ENCODE data around the gene OR52E6. TPM values are rescaled to one million over a fixed set of nuclear protein-coding genes. Genes with fewer than 3 reads are reported as not detected.

Gene OR52E6
- total RNA-seq, 1 experiment from 2014 or later = not detected

GRCh38 chr11:5803982-5804381 is 37.7 kb downstream of the OR52E6 start:
- H4K20me1 ChIP-seq (ENCODE audit: insufficient read depth) = no peaks in the 10 kb centered on the region
- no peaks in the 10 kb centered on the region for H3K9me2 ChIP-seq (ENCODE audit: insufficient read depth)
- TF ChIP-seq CEBPB (IDR thresholded peaks at IDR 0.05; ENCODE audit: low read depth) = no peak
- no peak for TF ChIP-seq EZH2 (IDR thresholded peaks at IDR 0.05)
- no peak for TF ChIP-seq TCF7L2 (IDR thresholded peaks at IDR 0.05; ENCODE audit: borderline replicate concordance, extremely low read depth, insufficient read depth, insufficient read length)
- no peak for TF ChIP-seq EGR1 (IDR thresholded peaks at IDR 0.05; ENCODE audit: low read depth)
- no peak for TF ChIP-seq ZNF274 (IDR thresholded peaks at IDR 0.05; ENCODE audit: low read depth, low read length)
- TF ChIP-seq, protein P1, sequence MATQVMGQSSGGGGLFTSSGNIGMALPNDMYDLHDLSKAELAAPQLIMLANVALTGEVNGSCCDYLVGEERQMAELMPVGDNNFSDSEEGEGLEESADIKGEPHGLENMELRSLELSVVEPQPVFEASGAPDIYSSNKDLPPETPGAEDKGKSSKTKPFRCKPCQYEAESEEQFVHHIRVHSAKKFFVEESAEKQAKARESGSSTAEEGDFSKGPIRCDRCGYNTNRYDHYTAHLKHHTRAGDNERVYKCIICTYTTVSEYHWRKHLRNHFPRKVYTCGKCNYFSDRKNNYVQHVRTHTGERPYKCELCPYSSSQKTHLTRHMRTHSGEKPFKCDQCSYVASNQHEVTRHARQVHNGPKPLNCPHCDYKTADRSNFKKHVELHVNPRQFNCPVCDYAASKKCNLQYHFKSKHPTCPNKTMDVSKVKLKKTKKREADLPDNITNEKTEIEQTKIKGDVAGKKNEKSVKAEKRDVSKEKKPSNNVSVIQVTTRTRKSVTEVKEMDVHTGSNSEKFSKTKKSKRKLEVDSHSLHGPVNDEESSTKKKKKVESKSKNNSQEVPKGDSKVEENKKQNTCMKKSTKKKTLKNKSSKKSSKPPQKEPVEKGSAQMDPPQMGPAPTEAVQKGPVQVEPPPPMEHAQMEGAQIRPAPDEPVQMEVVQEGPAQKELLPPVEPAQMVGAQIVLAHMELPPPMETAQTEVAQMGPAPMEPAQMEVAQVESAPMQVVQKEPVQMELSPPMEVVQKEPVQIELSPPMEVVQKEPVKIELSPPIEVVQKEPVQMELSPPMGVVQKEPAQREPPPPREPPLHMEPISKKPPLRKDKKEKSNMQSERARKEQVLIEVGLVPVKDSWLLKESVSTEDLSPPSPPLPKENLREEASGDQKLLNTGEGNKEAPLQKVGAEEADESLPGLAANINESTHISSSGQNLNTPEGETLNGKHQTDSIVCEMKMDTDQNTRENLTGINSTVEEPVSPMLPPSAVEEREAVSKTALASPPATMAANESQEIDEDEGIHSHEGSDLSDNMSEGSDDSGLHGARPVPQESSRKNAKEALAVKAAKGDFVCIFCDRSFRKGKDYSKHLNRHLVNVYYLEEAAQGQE (IDR thresholded peaks at IDR 0.05; ENCODE audit: low read depth) = no peak
- no peak for TF ChIP-seq FOSL1 (IDR thresholded peaks at IDR 0.05; ENCODE audit: low read depth)
- no peak for TF ChIP-seq ZFX (IDR thresholded peaks at IDR 0.05)
- no peak for TF ChIP-seq ELF1 (IDR thresholded peaks at IDR 0.05; ENCODE audit: borderline replicate concordance, low read depth)
- TF ChIP-seq, protein P2, sequence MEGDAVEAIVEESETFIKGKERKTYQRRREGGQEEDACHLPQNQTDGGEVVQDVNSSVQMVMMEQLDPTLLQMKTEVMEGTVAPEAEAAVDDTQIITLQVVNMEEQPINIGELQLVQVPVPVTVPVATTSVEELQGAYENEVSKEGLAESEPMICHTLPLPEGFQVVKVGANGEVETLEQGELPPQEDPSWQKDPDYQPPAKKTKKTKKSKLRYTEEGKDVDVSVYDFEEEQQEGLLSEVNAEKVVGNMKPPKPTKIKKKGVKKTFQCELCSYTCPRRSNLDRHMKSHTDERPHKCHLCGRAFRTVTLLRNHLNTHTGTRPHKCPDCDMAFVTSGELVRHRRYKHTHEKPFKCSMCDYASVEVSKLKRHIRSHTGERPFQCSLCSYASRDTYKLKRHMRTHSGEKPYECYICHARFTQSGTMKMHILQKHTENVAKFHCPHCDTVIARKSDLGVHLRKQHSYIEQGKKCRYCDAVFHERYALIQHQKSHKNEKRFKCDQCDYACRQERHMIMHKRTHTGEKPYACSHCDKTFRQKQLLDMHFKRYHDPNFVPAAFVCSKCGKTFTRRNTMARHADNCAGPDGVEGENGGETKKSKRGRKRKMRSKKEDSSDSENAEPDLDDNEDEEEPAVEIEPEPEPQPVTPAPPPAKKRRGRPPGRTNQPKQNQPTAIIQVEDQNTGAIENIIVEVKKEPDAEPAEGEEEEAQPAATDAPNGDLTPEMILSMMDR (IDR thresholded peaks at IDR 0.05 in 2 of 3, conservative IDR thresholded peaks at IDR 0.05 in 1 of 3; ENCODE audit: borderline replicate concordance in 1 of 3, insufficient read depth in 1 of 3, low read depth in 2 of 3, low read length in 2 of 3) = no peak
- no peak for TF ChIP-seq MAX (IDR thresholded peaks at IDR 0.05)
- TF ChIP-seq ZBTB33 (IDR thresholded peaks at IDR 0.05; ENCODE audit: extremely low read depth, insufficient replicate concordance, low read length) = no peak
- TF ChIP-seq JUND (IDR thresholded peaks at IDR 0.05) = no peak
- no peak for TF ChIP-seq YY1 (IDR thresholded peaks at IDR 0.05; ENCODE audit: extremely low read depth, insufficient replicate concordance, low read depth, low read length)
- no peak overlapping the region for H3K4me3 ChIP-seq (replicated peaks in 1 of 2; ENCODE audit: low read depth in 1 of 2, low read length in 2 of 2)
- intact Hi-C loops (cut with micrococcal nuclease) = no loop called here
- H3K9me3 ChIP-seq (ENCODE audit: control insufficient read depth in 1 of 2, insufficient read depth in 1 of 2, low read depth in 1 of 2, low read length in 2 of 2) = no peaks in the 10 kb centered on the region
- CTCF ChIA-PET = no interaction called here
- DNase-seq (ENCODE audit: low read depth, low spot score) (no peak), ATAC-seq (no peak)
- RAD21 ChIA-PET (ENCODE audit: low non-redundant PET in 1 of 2, low total read pairs in 2 of 2, uncharacterized antibody in 2 of 2, unreplicated experiment in 2 of 2) = no interaction called here
- POLR2A ChIA-PET = no interaction called here
- H3K27me3 ChIP-seq (ENCODE audit: insufficient read depth, low read length) = peaks cover 67% of the 10 kb centered on the region
- H3K27ac ChIP-seq (ENCODE audit: low read depth, low read length) = no peak overlapping the region
- H3K4me2 ChIP-seq (ENCODE audit: low read length) = no peak overlapping the region
- H3K4me1 ChIP-seq (ENCODE audit: control insufficient read depth in 1 of 2, insufficient read depth in 2 of 2, low read length in 2 of 2) = peaks cover 0 to 4% of the 10 kb centered on the region in 2 experiments; a peak in 1 of 4 replicates
- BruUV-seq (replicated peaks) = no TSS peak
- no peaks in the 10 kb centered on the region for H3K36me3 ChIP-seq (ENCODE audit: control insufficient read depth in 1 of 2, insufficient read depth in 2 of 2, low read length in 2 of 2)
- no peaks in the 10 kb centered on the region for H3K79me2 ChIP-seq (ENCODE audit: insufficient read depth, low read length)
- H2AFZ ChIP-seq (ENCODE audit: low read depth, low read length, poor library complexity, severe bottlenecking) = no peak overlapping the region
- H3K9ac ChIP-seq (ENCODE audit: low read length) = no peak overlapping the region

Data from HCT116 (cell line).